ENCODE results near the gene DAPK1. TPM values are rescaled to one million over a fixed set of nuclear protein-coding genes. Genes with fewer than 3 reads are reported as not detected.
A peak's percentile ranks its signal among the peaks of the same experiment; 100 is the strongest.

Gene DAPK1
- total RNA-seq, 1 experiment from 2014 or later = 0.03 TPM

GRCh38 chr9:87641067-87641466 lies 143.4 kb downstream of the DAPK1 start:
- no peak for DNase-seq (ENCODE audit: low read depth)

DNA sequence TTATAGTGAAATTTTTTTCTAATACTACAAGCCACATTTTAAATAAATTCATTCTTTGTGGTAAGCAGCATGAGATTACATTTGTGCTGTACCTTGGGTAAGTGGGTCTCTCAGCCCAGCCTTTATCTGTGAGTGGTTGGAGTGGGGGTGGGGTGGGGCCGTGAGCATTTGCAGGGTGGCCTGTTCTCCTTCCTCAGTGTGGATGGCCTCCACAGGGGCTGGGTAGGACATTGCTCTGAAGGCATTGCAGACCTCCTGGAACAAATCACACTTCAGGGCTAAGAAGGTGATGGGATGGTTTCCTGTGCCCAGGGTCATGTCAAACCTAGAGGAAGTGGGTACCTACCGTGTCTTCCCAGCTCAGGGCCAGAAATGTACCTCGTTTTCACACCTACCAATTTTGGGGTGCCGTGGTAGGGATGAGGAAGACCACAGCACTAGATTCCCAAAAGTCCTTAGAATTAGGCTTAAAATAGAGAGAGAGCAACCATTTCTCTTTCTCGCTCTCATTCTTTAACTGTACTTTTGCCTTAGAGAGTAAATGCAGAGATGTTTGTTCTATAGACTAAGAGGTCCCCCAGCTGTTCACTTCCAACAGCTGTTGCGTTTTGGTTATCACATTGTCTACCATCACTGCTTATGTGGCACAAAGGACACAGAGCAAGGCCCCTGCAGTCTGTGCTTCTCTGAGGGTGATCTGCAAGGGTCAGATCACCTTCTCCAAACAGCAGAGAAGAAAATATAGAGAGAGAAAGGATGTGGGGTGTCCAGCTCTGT lies 144.9 kb downstream of the DAPK1 start:
- no peak for DNase-seq (ENCODE audit: low read depth)

GRCh38 chr9:87643107-87643650 lies 145.5 kb downstream of the DAPK1 start:
- no peak for DNase-seq (ENCODE audit: low read depth)

GRCh38 chr9:87643778-87644570 lies 146.3 kb downstream of the DAPK1 start:
- no peak for DNase-seq (ENCODE audit: low read depth)

DNA sequence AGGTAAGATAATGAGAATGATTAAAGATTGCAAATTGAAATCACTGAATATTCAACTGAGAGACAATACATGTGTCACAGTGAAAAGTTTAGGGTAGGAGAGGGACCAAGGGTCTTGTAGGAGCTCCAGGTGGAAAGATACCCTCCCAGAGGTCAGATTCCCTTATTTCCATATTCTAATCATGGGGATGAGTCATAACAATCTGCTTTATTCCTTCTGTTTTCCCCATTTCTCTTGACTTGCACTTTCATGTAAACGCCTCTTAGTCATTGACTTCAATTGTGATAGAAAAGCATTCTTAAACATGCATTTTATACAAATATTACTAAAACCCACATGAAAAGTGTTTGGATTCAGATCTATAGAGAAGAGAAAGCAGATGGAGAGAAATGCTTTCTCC lies 147.0 kb downstream of the DAPK1 start:
- DNase-seq (ENCODE audit: low read depth) = no peak

DNA sequence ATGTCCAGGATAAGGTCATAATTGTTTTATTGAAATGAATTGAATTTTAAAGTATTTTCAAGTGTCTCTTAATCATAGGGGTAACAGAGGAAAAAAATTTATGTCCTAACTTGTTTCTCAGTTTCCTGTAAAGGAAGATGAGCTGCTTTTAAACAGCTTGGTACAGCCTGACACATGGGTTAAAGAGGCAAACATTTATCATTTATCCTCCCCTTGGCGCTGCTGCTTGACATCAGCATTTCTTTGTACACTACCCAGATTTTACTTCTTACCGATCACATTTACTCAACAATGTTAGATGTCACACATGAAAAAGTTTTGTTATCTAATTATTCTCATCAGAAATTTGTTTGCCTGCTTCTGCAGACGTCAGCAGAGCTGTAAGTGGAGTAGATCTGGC lies 148.9 kb downstream of the DAPK1 start:
- DNase-seq (ENCODE audit: low read depth) = no peak

GRCh38 chr9:87647114-87647513 lies 149.4 kb downstream of the DAPK1 start:
- no peak for DNase-seq (ENCODE audit: low read depth)

- no peak for DNase-seq (ENCODE audit: low read depth)
Observed at GRCh38 chr9:87648606-87649005, 150.9 kb downstream of the DAPK1 start.

DNA sequence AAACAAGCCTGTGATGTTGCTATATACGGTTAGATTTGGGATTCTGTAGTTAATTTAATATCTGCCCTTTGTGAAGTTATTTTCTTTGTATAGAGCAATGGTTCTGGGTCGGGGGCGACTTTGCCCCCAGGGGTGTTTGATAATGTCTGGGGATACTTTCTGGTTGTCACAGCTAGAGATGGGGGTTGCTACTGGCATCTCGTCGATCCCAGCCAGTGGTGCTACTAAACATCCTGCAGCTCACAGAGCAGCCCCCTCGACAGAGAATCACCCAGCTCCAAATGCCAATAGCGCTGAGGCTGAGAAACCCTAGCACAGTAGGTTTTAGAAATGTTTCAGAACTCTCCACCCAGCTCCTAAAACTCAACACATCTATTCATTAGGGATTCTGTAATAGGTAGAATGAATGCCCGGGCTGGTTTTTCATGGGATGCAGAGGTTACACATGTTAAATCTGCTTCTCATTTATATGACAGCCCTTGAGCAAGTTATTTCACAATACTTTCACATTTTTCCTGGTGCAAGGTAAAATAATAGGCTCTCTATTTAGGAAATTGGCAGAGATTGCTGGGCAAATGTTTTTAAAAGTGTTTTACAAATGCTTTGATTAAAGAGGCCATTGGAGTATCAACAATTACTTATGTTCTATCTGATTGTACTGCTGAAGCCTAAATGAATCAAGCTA lies 153.1 kb downstream of the DAPK1 start:
- no peak for DNase-seq (ENCODE audit: low read depth)

DNA sequence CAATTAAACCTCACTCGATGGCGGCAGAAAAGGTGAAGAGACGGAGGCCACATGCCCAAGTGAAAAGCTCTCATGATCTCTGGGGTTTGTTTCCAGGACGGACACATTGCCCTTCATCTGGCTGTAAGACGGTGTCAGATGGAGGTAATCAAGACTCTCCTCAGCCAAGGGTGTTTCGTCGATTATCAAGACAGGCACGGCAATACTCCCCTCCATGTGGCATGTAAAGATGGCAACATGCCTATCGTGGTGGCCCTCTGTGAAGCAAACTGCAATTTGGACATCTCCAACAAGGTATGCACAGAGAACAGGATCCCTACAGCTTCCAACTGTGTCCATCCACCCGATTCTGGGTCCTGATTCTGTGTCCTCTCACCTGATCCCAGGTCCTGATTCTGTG lies 153.8 kb downstream of the DAPK1 start:
- DNase-seq (ENCODE audit: low read depth) = no peak

- DNase-seq (ENCODE audit: low read depth) = no peak
Observed at GRCh38 chr9:87653941-87654340, 156.3 kb downstream of the DAPK1 start.

DNA sequence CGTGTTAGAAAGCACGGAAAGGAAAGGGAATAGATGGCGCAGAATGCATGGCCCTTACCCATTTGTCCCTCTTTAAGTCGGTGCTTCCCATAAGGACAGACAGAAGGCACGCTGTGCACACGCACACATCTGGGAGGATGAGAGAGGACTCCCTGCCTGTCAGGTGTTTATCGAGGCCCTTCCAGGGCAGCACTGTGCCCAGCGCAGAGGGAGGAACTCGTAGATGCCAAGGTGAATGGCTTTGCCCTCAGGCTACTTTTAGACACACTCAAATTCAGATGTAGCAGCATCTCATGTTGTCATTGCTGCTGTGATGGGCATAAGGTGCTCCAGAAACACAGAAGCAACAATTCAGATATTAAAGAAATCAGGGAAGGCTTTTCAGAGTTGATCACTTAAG lies 158.1 kb downstream of the DAPK1 start:
- DNase-seq (ENCODE audit: low read depth) = no peak

DNA sequence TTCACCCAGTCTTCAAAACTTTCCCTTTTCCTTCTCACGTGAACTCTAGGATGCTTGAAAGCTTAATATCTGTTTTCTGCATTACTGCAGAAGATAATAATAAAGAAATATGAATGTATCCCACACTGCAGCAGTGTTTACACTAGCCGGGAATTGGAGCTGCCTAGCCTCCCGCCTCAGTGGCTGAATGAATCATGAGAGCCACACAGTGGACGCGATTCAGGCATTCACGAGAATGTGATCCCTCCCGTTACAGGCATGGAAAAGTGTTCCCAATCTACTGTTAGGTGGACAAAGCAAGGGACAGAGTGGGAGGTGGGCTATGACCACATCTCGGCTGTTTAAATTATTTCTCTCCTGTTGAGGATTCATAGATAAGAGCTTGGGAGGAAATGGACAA lies 158.8 kb downstream of the DAPK1 start:
- DNase-seq (ENCODE audit: low read depth) = no peak

GRCh38 chr9:87657190-87657589 lies 159.5 kb downstream of the DAPK1 start:
- DNase-seq (ENCODE audit: low read depth) = no peak

DNA sequence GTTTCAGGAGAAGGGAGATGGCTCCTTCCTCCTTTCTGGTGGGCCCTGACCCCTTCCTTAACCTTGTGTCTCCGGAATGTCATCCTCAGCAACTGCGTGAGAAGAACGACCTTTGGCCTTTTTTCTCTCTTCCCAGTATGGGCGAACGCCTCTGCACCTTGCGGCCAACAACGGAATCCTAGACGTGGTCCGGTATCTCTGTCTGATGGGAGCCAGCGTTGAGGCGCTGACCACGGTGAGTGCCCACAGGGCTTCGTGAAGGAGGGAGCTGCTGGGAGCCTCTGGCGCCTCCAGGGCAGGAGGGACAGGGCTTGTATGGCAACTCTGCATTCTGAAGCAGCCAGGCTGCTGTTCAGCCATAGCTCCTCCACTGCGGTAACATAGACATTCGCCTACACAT lies 160.2 kb downstream of the DAPK1 start:
- DNase-seq (ENCODE audit: low read depth) = no peak

- no peak for DNase-seq (ENCODE audit: low read depth)
Observed at GRCh38 chr9:87658511-87658910, 160.8 kb downstream of the DAPK1 start.

- no peak for DNase-seq (ENCODE audit: low read depth)
Observed at GRCh38 chr9:87659534-87660419, 162.1 kb downstream of the DAPK1 start.

- no peak for DNase-seq (ENCODE audit: low read depth)
Observed at GRCh38 chr9:87661241-87661640, 163.6 kb downstream of the DAPK1 start.

GRCh38 chr9:87662808-87663528 lies 165.3 kb downstream of the DAPK1 start:
- peak; percentile 62 for DNase-seq (ENCODE audit: low read depth)

DNA sequence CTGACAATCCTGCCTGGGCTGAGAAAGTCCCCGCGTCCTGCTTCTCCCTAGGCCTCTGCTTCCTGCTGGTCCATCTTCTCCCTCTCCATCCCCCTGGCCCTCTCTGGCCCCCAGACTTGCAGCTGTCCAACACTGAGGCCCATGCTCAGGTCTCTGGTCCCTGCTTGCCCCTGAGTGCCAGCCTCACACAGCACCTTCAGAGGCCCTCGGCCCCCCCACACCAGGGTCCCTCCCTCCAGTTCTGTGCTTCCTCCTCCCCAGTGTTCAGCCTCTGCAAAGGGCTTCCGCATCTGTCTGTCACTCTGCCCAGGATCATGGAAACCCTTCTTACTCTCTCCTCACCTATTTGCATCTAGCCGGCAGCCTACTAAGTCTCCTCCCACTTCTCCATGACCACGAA lies 165.9 kb downstream of the DAPK1 start:
- DNase-seq (ENCODE audit: low read depth) = no peak
